Trophoblast cell (in vitro differentiated cells and primary cell): Measurements from ENCODE around the gene CLEC12A.

Experiments used
- DNase-seq, 2 donors: peaks; one replicate each; pipeline ENCODE4 v3.0.0-alpha.2; 2016
- H2AFZ ChIP-seq: 2 replicates; pipeline ENCODE4 v1.6.1; 2013; ENCODE audit warnings: low read length, moderate library complexity, mild to moderate bottlenecking; ENCODE audit not compliant: insufficient read depth, poor library complexity
- H2AK5ac ChIP-seq: 2 replicates; pipeline ENCODE4 v1.6.1; 2013; ENCODE audit warnings: mild to moderate bottlenecking, low read length
- H2BK120ac ChIP-seq: 2 replicates; pipeline ENCODE4 v1.6.1; 2013; ENCODE audit warnings: low read length, mild to moderate bottlenecking, moderate library complexity; ENCODE audit not compliant: insufficient read depth, poor library complexity
- H2BK12ac ChIP-seq: 2 replicates; pipeline ENCODE4 v1.6.1; 2013; ENCODE audit warnings: mild to moderate bottlenecking, low read length, moderate library complexity
- H2BK5ac ChIP-seq: 2 replicates; pipeline ENCODE4 v1.6.1; 2013; ENCODE audit warnings: low read length, low read depth, moderate library complexity, mild to moderate bottlenecking; ENCODE audit not compliant: poor library complexity
- H3K14ac ChIP-seq: 2 replicates; pipeline ENCODE4 v1.6.1; 2013; ENCODE audit warnings: mild to moderate bottlenecking, low read length
- H3K18ac ChIP-seq: 2 replicates; pipeline ENCODE4 v1.6.1; 2013; ENCODE audit warnings: mild to moderate bottlenecking, low read length
- H3K23ac ChIP-seq: 2 replicates; pipeline ENCODE4 v1.6.1; 2013; ENCODE audit warnings: low read length
- H3K27ac ChIP-seq: 2 replicates; pipeline ENCODE4 v1.5.1; 2013; ENCODE audit warnings: low read depth, mild to moderate bottlenecking, inconsistent platforms, low read length, moderate library complexity
- H3K27me3 ChIP-seq: 2 replicates; pipeline ENCODE4 v1.6.1; 2013; ENCODE audit warnings: inconsistent platforms, mild to moderate bottlenecking, low read length, moderate library complexity; ENCODE audit not compliant: insufficient read depth
- H3K36me3 ChIP-seq, 2 experiments: 1 replicate in 1 of 2; 2 replicates in 1 of 2; pipeline ENCODE4 v1.6.1; 2013; ENCODE audit warnings: low read length in 2 of 2, mild to moderate bottlenecking in 2 of 2, moderate library complexity in 1 of 2; ENCODE audit not compliant: insufficient read depth in 2 of 2, control insufficient read depth in 1 of 2
- H3K4ac ChIP-seq: 2 replicates; pipeline ENCODE4 v1.6.1; 2013; ENCODE audit warnings: low read depth, mild to moderate bottlenecking, low read length, moderate library complexity
- H3K4me1 ChIP-seq, 2 experiments: 1 replicate in 1 of 2; 2 replicates in 1 of 2; pipeline ENCODE4 v1.6.1; 2013; ENCODE audit warnings: low read length in 2 of 2, mild to moderate bottlenecking in 2 of 2, moderate library complexity in 1 of 2; ENCODE audit not compliant: insufficient read depth in 2 of 2, control insufficient read depth in 1 of 2
- H3K4me2 ChIP-seq: 2 replicates; pipeline ENCODE4 v1.6.1; 2013; ENCODE audit warnings: inconsistent platforms, mild to moderate bottlenecking, low read length, moderate library complexity
- H3K4me3 ChIP-seq: 2 replicates; pipeline ENCODE4 v1.5.1; 2013; ENCODE audit warnings: mild to moderate bottlenecking, low read depth, low read length, inconsistent platforms
- H3K79me1 ChIP-seq: one replicate; pipeline ENCODE4 v1.6.1; 2013; ENCODE audit warnings: low read length
- H3K79me2 ChIP-seq: 2 replicates; pipeline ENCODE4 v1.6.1; 2013; ENCODE audit warnings: low read length, mild to moderate bottlenecking; ENCODE audit not compliant: control insufficient read depth, insufficient read depth, poor library complexity
- H3K9ac ChIP-seq: 2 replicates; pipeline ENCODE4 v1.6.1; 2013; ENCODE audit warnings: mild to moderate bottlenecking, low read length
- H3K9me3 ChIP-seq: 2 replicates; pipeline ENCODE4 v1.6.1; 2013; ENCODE audit warnings: low read depth, mild to moderate bottlenecking, control low read depth, inconsistent platforms, low read length; ENCODE audit not compliant: insufficient read depth
- H4K12ac ChIP-seq: 2 replicates; pipeline ENCODE4 v1.6.1; 2013; ENCODE audit warnings: low read depth, mild to moderate bottlenecking, low read length, moderate library complexity
- H4K8ac ChIP-seq: 2 replicates; pipeline ENCODE4 v1.6.1; 2013; ENCODE audit warnings: low read depth, mild to moderate bottlenecking, low read length, moderate library complexity
- H4K91ac ChIP-seq: one replicate; pipeline ENCODE4 v1.6.1; 2013; ENCODE audit warnings: low read depth, mild to moderate bottlenecking, low read length, moderate library complexity
- WGBS: extraction: QIAGEN DNeasy Blood & Tissue Kit; methylation state at CpG from one replicate; pipeline ENCODE4 v1.1.7; 2013; ENCODE audit warnings: missing lambda C conversion rate; ENCODE audit not compliant: insufficient read length, insufficient coverage; ENCODE audit errors: extremely low coverage; 5-methylcytosine and 5-hydroxymethylcytosine counted together

CLEC12A gene

GRCh38 chr12:9961106-9961505, 10.1 kb upstream of the CLEC12A start:
- no peak overlapping the region for H2BK12ac ChIP-seq
- H3K14ac ChIP-seq = no peak overlapping the region
- H3K36me3 ChIP-seq = no peaks in the 10 kb centered on the region
- H3K18ac ChIP-seq = no peak overlapping the region
- no CpG with 5 or more reads among the region's 3 CpGs for WGBS
- H3K27ac ChIP-seq = no peak overlapping the region
- no peaks in the 10 kb centered on the region for H3K27me3 ChIP-seq
- H2BK120ac ChIP-seq = no peak overlapping the region
- H4K12ac ChIP-seq = no peak overlapping the region
- no peak for DNase-seq
- H2AK5ac ChIP-seq = no peak overlapping the region
- no peak overlapping the region for H2AFZ ChIP-seq
- no peak overlapping the region for H3K4ac ChIP-seq
- no peak overlapping the region for H4K8ac ChIP-seq
- H2BK5ac ChIP-seq = no peak overlapping the region
- H3K9me3 ChIP-seq = no peaks in the 10 kb centered on the region
- no peaks in the 10 kb centered on the region for H3K79me2 ChIP-seq
- no peaks in the 10 kb centered on the region for H3K79me1 ChIP-seq
- no peak overlapping the region for H3K4me3 ChIP-seq
- no peak overlapping the region for H3K9ac ChIP-seq
- no peak overlapping the region for H4K91ac ChIP-seq
- H3K4me2 ChIP-seq = no peak overlapping the region
- no peak overlapping the region for H3K23ac ChIP-seq
- peaks cover 3 to 8% of the 10 kb centered on the region in 2 experiments for H3K4me1 ChIP-seq

DNA sequence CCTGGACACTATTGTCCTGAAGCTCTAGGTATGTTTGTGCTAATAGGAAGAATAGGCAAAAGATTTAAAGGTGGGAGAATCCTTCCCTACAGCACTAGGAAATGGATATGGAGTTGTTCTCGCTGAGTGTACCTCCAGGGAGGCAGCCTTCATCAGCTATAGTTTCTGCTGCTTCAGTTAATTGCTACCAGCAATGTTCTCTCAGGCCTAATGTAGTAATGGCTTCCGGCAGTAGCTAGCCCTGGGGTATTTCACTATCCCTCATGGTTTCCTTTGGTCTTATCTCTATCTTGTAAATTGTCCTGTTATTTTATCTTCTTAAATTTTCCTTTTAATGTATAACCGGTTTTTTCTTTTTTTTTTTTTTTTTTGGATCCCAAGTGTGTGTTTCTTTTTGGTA, 9.3 kb upstream of the CLEC12A start:
- no peak overlapping the region for H3K23ac ChIP-seq
- peak; percentile 68 to 91 for DNase-seq
- no peak overlapping the region for H3K14ac ChIP-seq
- no peak overlapping the region for H4K91ac ChIP-seq
- H3K79me2 ChIP-seq = no peaks in the 10 kb centered on the region
- H2AK5ac ChIP-seq = no peak overlapping the region
- H2AFZ ChIP-seq = no peak overlapping the region
- H3K9me3 ChIP-seq = no peaks in the 10 kb centered on the region
- no peak overlapping the region for H4K12ac ChIP-seq
- no peak overlapping the region for H3K18ac ChIP-seq
- H3K4me2 ChIP-seq = peak overlapping the region; percentile 27
- no peak overlapping the region for H3K9ac ChIP-seq
- H2BK12ac ChIP-seq = no peak overlapping the region
- H3K27ac ChIP-seq = peak overlapping the region; percentile 41
- H2BK120ac ChIP-seq = no peak overlapping the region
- no peak overlapping the region for H2BK5ac ChIP-seq
- no peaks in the 10 kb centered on the region for H3K27me3 ChIP-seq
- peaks cover 3 to 8% of the 10 kb centered on the region in 2 experiments for H3K4me1 ChIP-seq
- H4K8ac ChIP-seq = no peak overlapping the region
- H3K36me3 ChIP-seq = no peaks in the 10 kb centered on the region
- no peak overlapping the region for H3K4me3 ChIP-seq
- no peaks in the 10 kb centered on the region for H3K79me1 ChIP-seq
- WGBS = no CpG with 5 or more reads among the region's 3 CpGs
- no peak overlapping the region for H3K4ac ChIP-seq

GRCh38 chr12:9969673-9970072, 1.5 kb upstream of the CLEC12A start:
- no peak for DNase-seq
- Histone ChIP-seq H3K14ac (no peak overlapping the region), H3K18ac (no peak overlapping the region), H3K4me2 (no peak overlapping the region), H2AFZ (no peak overlapping the region), H3K27me3 (no peaks in the 10 kb centered on the region), H3K4me1 (no peaks in the 10 kb centered on the region), H3K9me3 (no peaks in the 10 kb centered on the region), H3K23ac (no peak overlapping the region), H3K79me2 (no peaks in the 10 kb centered on the region), H3K9ac (no peak overlapping the region), H4K8ac (no peak overlapping the region), H4K12ac (no peak overlapping the region), H3K27ac (no peak overlapping the region), H2BK12ac (no peak overlapping the region), H3K4me3 (no peak overlapping the region), H2BK120ac (no peak overlapping the region), H3K36me3 (no peaks in the 10 kb centered on the region), H4K91ac (no peak overlapping the region), H2AK5ac (no peak overlapping the region), H3K4ac (no peak overlapping the region), H2BK5ac (no peak overlapping the region), H3K79me1 (no peaks in the 10 kb centered on the region)
- WGBS = no CpG with 5 or more reads among the region's 2 CpGs

DNA sequence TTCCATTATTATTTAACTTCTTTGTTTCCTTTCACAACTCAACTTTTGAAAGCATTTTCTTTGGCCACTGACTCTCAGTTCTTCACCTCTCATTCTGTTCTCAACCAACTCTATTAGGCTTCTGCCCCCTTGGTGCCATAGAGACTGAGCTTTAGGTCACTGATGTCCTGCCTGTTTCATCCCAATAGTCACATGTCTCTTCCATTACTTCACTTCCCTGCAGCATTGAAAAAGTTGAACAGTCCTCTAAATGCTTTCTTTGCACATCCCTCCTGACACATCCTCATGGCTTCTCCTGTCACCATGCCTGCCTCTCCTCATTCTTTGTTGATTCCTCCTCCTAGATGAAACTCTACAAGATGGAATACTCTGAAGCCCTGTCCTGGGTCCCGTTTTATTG, 2.7 kb downstream of the CLEC12A start:
- no peak overlapping the region for H3K23ac ChIP-seq
- H2AK5ac ChIP-seq = no peak overlapping the region
- WGBS = no CpG with 5 or more reads among the region's 1 CpG
- H3K9ac ChIP-seq = no peak overlapping the region
- H3K18ac ChIP-seq = no peak overlapping the region
- no peak for DNase-seq
- no peaks in the 10 kb centered on the region for H3K79me1 ChIP-seq
- no peaks in the 10 kb centered on the region for H3K79me2 ChIP-seq
- H4K12ac ChIP-seq = no peak overlapping the region
- peaks cover 7% of the 10 kb centered on the region for H3K9me3 ChIP-seq
- H4K8ac ChIP-seq = no peak overlapping the region
- no peak overlapping the region for H3K14ac ChIP-seq
- H2BK120ac ChIP-seq = no peak overlapping the region
- H3K4me2 ChIP-seq = no peak overlapping the region
- H3K4me1 ChIP-seq = no peaks in the 10 kb centered on the region
- H2BK12ac ChIP-seq = no peak overlapping the region
- H3K27me3 ChIP-seq = no peaks in the 10 kb centered on the region
- no peaks in the 10 kb centered on the region for H3K36me3 ChIP-seq
- no peak overlapping the region for H3K4me3 ChIP-seq
- H2AFZ ChIP-seq = no peak overlapping the region
- H4K91ac ChIP-seq = no peak overlapping the region
- no peak overlapping the region for H3K4ac ChIP-seq
- no peak overlapping the region for H2BK5ac ChIP-seq
- no peak overlapping the region for H3K27ac ChIP-seq
